GM12873 (cell line): ENCODE results near the gene NR2F1.

Experiments
- TF ChIP-seq, protein P1 (sequence below): IDR thresholded peaks from 2 replicates; pipeline ENCODE4 v1.5.1; 2012; ENCODE audit warnings: low read depth, mild to moderate bottlenecking, moderate library complexity, low read length, control low read depth; ENCODE audit not compliant: insufficient read depth; ENCODE audit errors: missing control alignments

The NR2F1 gene

DNA sequence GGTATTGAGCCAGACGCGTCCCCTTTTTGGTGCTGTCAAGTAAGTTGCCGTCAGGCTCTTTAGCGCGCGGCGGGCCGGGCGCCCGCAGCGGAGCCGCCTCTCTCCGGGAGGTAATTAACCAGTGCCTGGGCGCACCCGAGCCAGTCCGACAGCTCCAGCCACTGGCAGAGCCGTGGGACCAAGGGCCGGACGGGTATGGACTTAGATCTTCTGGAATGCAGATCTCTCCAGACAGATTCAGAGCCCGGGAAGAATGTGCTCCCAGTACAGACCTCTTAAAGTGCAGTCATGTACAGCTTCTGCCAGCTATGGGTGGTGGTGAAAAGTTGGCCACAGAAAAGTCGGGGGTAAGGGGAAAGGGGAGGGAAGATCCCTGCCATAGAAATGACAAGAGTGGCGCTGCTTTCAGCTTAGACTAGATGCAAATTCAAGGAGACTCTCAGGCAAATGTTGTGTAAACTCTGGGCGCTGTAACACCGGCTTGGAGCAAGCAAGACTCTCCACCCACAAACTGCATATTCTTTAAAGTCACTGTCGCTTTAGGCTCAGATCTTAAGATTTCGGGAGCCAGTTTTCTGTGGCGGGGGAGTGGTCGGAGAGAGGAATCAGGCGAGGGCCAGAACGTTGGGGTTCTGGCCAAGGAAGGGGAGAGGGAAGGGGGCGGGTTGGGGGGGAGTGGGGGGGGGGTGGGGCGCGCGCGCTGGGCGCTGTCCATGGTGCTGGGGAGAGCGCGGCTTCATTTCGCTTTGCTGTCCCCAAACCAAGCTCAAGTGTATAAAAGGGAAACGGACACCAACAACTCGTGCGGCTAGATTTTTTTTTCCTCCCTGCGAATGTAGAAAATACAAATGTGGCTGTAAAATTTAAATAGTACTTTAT, 29.2 kb downstream of the NR2F1 start:
- TF ChIP-seq, protein P1, sequence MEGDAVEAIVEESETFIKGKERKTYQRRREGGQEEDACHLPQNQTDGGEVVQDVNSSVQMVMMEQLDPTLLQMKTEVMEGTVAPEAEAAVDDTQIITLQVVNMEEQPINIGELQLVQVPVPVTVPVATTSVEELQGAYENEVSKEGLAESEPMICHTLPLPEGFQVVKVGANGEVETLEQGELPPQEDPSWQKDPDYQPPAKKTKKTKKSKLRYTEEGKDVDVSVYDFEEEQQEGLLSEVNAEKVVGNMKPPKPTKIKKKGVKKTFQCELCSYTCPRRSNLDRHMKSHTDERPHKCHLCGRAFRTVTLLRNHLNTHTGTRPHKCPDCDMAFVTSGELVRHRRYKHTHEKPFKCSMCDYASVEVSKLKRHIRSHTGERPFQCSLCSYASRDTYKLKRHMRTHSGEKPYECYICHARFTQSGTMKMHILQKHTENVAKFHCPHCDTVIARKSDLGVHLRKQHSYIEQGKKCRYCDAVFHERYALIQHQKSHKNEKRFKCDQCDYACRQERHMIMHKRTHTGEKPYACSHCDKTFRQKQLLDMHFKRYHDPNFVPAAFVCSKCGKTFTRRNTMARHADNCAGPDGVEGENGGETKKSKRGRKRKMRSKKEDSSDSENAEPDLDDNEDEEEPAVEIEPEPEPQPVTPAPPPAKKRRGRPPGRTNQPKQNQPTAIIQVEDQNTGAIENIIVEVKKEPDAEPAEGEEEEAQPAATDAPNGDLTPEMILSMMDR, result no peak

- TF ChIP-seq, protein P1, result no peak
Observed at GRCh38 chr5:93612855-93613243, 29.8 kb downstream of the NR2F1 start.

GRCh38 chr5:93616538-93617174, 33.6 kb downstream of the NR2F1 start:
- TF ChIP-seq, protein P1, result no peak

- TF ChIP-seq, protein P1, result peak; percentile 27
Observed at GRCh38 chr5:93620487-93621326, 37.7 kb downstream of the NR2F1 start.

DNA sequence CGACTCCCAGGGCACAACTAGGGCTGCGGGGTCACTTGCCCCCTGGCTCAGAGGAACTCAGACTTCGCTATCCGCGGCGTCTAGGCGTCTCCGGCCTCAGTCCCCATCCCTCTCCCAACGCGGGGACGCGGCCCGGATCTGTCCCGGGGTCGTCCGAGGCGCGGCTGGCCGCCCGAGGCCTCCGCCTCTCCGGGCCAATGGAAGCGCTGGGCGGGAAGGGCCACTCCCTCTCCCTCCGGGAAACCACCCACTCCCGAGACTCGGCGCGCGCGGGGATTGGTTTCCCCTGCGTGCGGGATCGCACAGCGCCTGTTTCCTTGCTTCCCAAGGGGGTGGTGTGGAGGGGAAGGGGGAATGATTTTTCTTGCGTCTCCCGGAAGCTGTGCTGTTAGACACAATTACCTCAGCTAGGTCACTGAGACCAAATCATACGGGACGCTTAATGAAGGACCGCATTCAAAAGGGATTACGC, 38.3 kb downstream of the NR2F1 start:
- TF ChIP-seq, protein P1, result no peak

GRCh38 chr5:93622240-93622885, 39.3 kb downstream of the NR2F1 start:
- TF ChIP-seq, protein P1, result no peak
